ENCODE results near the gene COX7B. TPM values are rescaled to one million over a fixed set of nuclear protein-coding genes. Genes with fewer than 3 reads are reported as not detected.

The COX7B gene
- total and polyA plus RNA-seq, 2 of the 8 experiments (the other 6 are each of a cell fraction or from before 2014, with no cell fraction given): 268 to 974 TPM

GRCh38 chrX:77935886-77936285 lies 36.6 kb downstream of the COX7B start:
- no peak overlapping the region for H2BK120ac ChIP-seq (replicated peaks; ENCODE audit: low read depth, low read length)
- H3K23me2 ChIP-seq (ENCODE audit: low read depth, low read length): no peaks in the 10 kb centered on the region; the same call in 1 of the 2 replicates
- no peaks in the 10 kb centered on the region for H3K79me1 ChIP-seq (ENCODE audit: low read depth, low read length)
- no peak overlapping the region for H3K4me3 ChIP-seq (ENCODE audit: extremely low read depth in 1 of 4, insufficient read depth in 2 of 4, low read depth in 3 of 4, low read length in 4 of 4)
- H3K56ac ChIP-seq (replicated peaks; ENCODE audit: insufficient read length, low read depth, low read length): no peak overlapping the region
- no peak overlapping the region for H4K5ac ChIP-seq (ENCODE audit: insufficient read length, low read depth, low read length)
- no peak overlapping the region for H2BK5ac ChIP-seq (ENCODE audit: low read depth, low read length)
- H4K8ac ChIP-seq (ENCODE audit: extremely low read depth, insufficient read depth, low read length): no peak overlapping the region
- H4K20me1 ChIP-seq (replicated peaks in 1 of 2; ENCODE audit: control insufficient read depth in 1 of 2, insufficient read depth in 2 of 2, low read length in 2 of 2): no peaks in the 10 kb centered on the region
- no peak overlapping the region for H3K23ac ChIP-seq (ENCODE audit: insufficient read length)
- H3K79me2 ChIP-seq (ENCODE audit: control insufficient read depth in 1 of 2, insufficient read depth in 2 of 2, low read length in 2 of 2): no peaks in the 10 kb centered on the region
- H3K14ac ChIP-seq (ENCODE audit: insufficient read length): no peak overlapping the region
- H2BK20ac ChIP-seq (ENCODE audit: low read length): no peak overlapping the region
- H2AK5ac ChIP-seq (ENCODE audit: low read depth, low read length): no peak overlapping the region
- no peak overlapping the region for H2AFZ ChIP-seq (ENCODE audit: low read length)
- no peak for FAIRE-seq
- ChIA-PET CTCF (ENCODE audit: partially characterized antibody) (no interaction called here), POLR2A (ENCODE audit: partially characterized antibody) (no interaction called here)
- DNase-seq (ENCODE audit: low read depth in 1 of 2, low spot score in 2 of 2): no peak
- no peak overlapping the region for H3K4me2 ChIP-seq (ENCODE audit: insufficient read depth in 1 of 2, low read depth in 2 of 2, low read length in 2 of 2)
- no peaks in the 10 kb centered on the region for H3K4me1 ChIP-seq (replicated peaks in 1 of 4; ENCODE audit: control insufficient read depth in 3 of 4, insufficient read depth in 4 of 4, low read length in 3 of 4)
- no peak overlapping the region for H2BK15ac ChIP-seq (ENCODE audit: low read length)
- H3K36me3 ChIP-seq (ENCODE audit: control insufficient read depth in 2 of 4, insufficient read depth in 4 of 4, low read length in 3 of 4): no peaks in the 10 kb centered on the region
- H3K27me3 ChIP-seq (replicated peaks in 1 of 4; ENCODE audit: control insufficient read depth in 3 of 4, extremely low read depth in 1 of 4, insufficient read depth in 3 of 4, low read length in 3 of 4): no peaks in the 10 kb centered on the region
- no peak overlapping the region for H3K18ac ChIP-seq (ENCODE audit: extremely low read depth, low read length)
- TF ChIP-seq EP300 (IDR thresholded peaks at IDR 0.05; ENCODE audit: borderline replicate concordance in 1 of 2, low read depth in 2 of 2, low read length in 2 of 2): no peak
- TF ChIP-seq MAX (IDR thresholded peaks at IDR 0.05): no peak
- TF ChIP-seq SIN3A (conservative IDR thresholded peaks at IDR 0.05 in 1 of 2, IDR thresholded peaks at IDR 0.05 in 1 of 2; ENCODE audit: low read depth in 1 of 2, low read length in 2 of 2): no peak
- no peak for TF ChIP-seq GTF2F1 (IDR thresholded peaks at IDR 0.05; ENCODE audit: borderline replicate concordance, low read depth, low read length)
- no peak for TF ChIP-seq TCF12 (IDR thresholded peaks at IDR 0.05; ENCODE audit: low read depth, low read length)
- TF ChIP-seq KDM4A (IDR thresholded peaks at IDR 0.05; ENCODE audit: low read depth, low read length, severe bottlenecking): no peak
- no peak for TF ChIP-seq POLR2A (IDR thresholded peaks at IDR 0.05; ENCODE audit: control extremely low read depth in 1 of 2, low read depth in 2 of 2, low read length in 2 of 2)
- TF ChIP-seq SIRT6 (IDR thresholded peaks at IDR 0.05; ENCODE audit: low read length): no peak
- TF ChIP-seq EGR1 (IDR thresholded peaks at IDR 0.05; ENCODE audit: borderline replicate concordance, low read depth, low read length): no peak
- no peak for TF ChIP-seq TBP (IDR thresholded peaks at IDR 0.05; ENCODE audit: low read depth, low read length)
- H4K91ac ChIP-seq (replicated peaks; ENCODE audit: insufficient read length, low read length): no peak overlapping the region
- no peak overlapping the region for H3K4ac ChIP-seq (replicated peaks; ENCODE audit: insufficient read length, low read depth, low read length)
- H3K27ac ChIP-seq (ENCODE audit: low read depth, low read length): no peak overlapping the region
- no peak overlapping the region for H3K9ac ChIP-seq (replicated peaks in 1 of 4; ENCODE audit: extremely low read depth in 1 of 4, low read depth in 3 of 4, low read length in 3 of 4)
- no peaks in the 10 kb centered on the region for H3K9me3 ChIP-seq (ENCODE audit: insufficient read depth in 2 of 2, low read depth in 1 of 2, low read length in 1 of 2)
- H2BK12ac ChIP-seq (ENCODE audit: low read depth, low read length): no peak overlapping the region
- 100% methylated on average over 1 of the region's 1 CpG; no CpG with 5 or more reads in 1 of the 2 experiments for WGBS, 2 experiments (ENCODE audit: extremely low coverage in 1 of 2, insufficient coverage in 1 of 2, insufficient read length in 1 of 2, insufficient replicate concordance in 2 of 2, low coverage in 1 of 2, low lambda C conversion rate in 2 of 2, missing lambda C conversion rate in 1 of 2)
